H1 (cell line): ENCODE results near the gene RAB11A. TPM values are rescaled to one million over a fixed set of nuclear protein-coding genes. Genes with fewer than 3 reads are reported as not detected.

Experiments
- CTCF ChIA-PET: fragments of 300-600 bp; sonication (Branson Sonifier 250); formaldehyde crosslinking; loops from one replicate; lab custom pipeline; 2021; ENCODE audit not compliant: partially characterized antibody; lab: Charles Lee
- POLR2A ChIA-PET: fragments of 300-600 bp; sonication (Branson Sonifier 250); formaldehyde crosslinking; loops from one replicate; lab custom pipeline; 2021; ENCODE audit warnings: inconsistent platforms; ENCODE audit not compliant: partially characterized antibody; lab: Charles Lee
- DNase-seq, 2 experiments: peaks; one replicate each; pipeline versions ENCODE4 v3.0.0 to v3.0.0-alpha.2; 2010 to 2022; ENCODE audit warnings: low spot score in 2 of 2, low read depth in 1 of 2, mixed read lengths in 1 of 2
- FAIRE-seq: peaks from 2 replicates; lab custom pipeline; 2011; peaks lifted over from hg19 to GRCh38; lab: Jason Lieb, UNC
- H2AFZ ChIP-seq: 2 replicates; pipeline ENCODE4 v1.8.1; 2012; ENCODE audit warnings: low read length, inconsistent platforms
- H2AK5ac ChIP-seq: 2 replicates; pipeline ENCODE4 v1.6.1; 2013; ENCODE audit warnings: low read depth, low read length
- H2BK120ac ChIP-seq: replicated peaks from 2 replicates; pipeline ENCODE3; 2013; ENCODE audit warnings: low read depth, low read length, inconsistent platforms
- H2BK12ac ChIP-seq: 2 replicates; pipeline ENCODE4 v1.6.1; 2013; ENCODE audit warnings: low read depth, low read length
- H2BK15ac ChIP-seq: 2 replicates; pipeline ENCODE4 v1.6.1; 2013; ENCODE audit warnings: low read length
- H2BK20ac ChIP-seq: 2 replicates; pipeline ENCODE4 v1.6.1; 2013; ENCODE audit warnings: low read length
- H2BK5ac ChIP-seq: 2 replicates; pipeline ENCODE4 v1.6.1; 2013; ENCODE audit warnings: low read depth, low read length
- H3K14ac ChIP-seq: 2 replicates; pipeline ENCODE4 v1.6.1; 2013; ENCODE audit warnings: inconsistent platforms; ENCODE audit not compliant: insufficient read length
- H3K18ac ChIP-seq: 2 replicates; pipeline ENCODE4 v1.6.1; 2013; ENCODE audit warnings: low read length; ENCODE audit errors: extremely low read depth
- H3K23ac ChIP-seq: 2 replicates; pipeline ENCODE4 v1.6.1; 2013; ENCODE audit warnings: inconsistent platforms; ENCODE audit not compliant: insufficient read length
- H3K23me2 ChIP-seq: 2 replicates; pipeline ENCODE4 v1.6.1; 2013; ENCODE audit warnings: low read depth, low read length
- H3K27ac ChIP-seq: 2 replicates; pipeline ENCODE4 v1.6.1; 2011; ENCODE audit warnings: low read depth, low read length, inconsistent platforms
- H3K27me3 ChIP-seq, 4 experiments: replicated peaks in 1 of 4; 1 replicate in 1 of 4; 2 replicates in 3 of 4; pipeline versions ENCODE4 v1.6.1 to v1.8.1; 2011 to 2013; ENCODE audit warnings: low read length in 3 of 4, mild to moderate bottlenecking in 3 of 4, inconsistent platforms in 2 of 4, mixed read lengths in 2 of 4, moderate library complexity in 1 of 4; ENCODE audit not compliant: control insufficient read depth in 3 of 4, insufficient read depth in 3 of 4; ENCODE audit errors: extremely low read depth in 1 of 4
- H3K36me3 ChIP-seq, 4 experiments: 2 replicates each; pipeline versions ENCODE4 v1.6.1 to v1.8.1; 2011 to 2013; ENCODE audit warnings: mild to moderate bottlenecking in 4 of 4, low read length in 3 of 4, moderate library complexity in 2 of 4, control low read depth in 1 of 4, inconsistent platforms in 1 of 4; ENCODE audit not compliant: insufficient read depth in 4 of 4, control insufficient read depth in 2 of 4
- H3K4ac ChIP-seq: replicated peaks from 2 replicates; pipeline ENCODE3; 2013; ENCODE audit warnings: low read length, low read depth, mixed read lengths, inconsistent platforms; ENCODE audit not compliant: insufficient read length
- H3K4me1 ChIP-seq, 4 experiments: replicated peaks in 1 of 4; 1 replicate in 1 of 4; 2 replicates in 3 of 4; pipeline versions ENCODE4 v1.6.1 to v1.8.1; 2011 to 2013; ENCODE audit warnings: low read length in 3 of 4, inconsistent platforms in 2 of 4, mixed read lengths in 1 of 4; ENCODE audit not compliant: insufficient read depth in 4 of 4, control insufficient read depth in 3 of 4
- H3K4me2 ChIP-seq, 2 experiments: 2 replicates each; pipeline versions ENCODE4 v1.6.1 to v1.8.1; 2011 to 2013; ENCODE audit warnings: low read depth in 2 of 2, low read length in 2 of 2, control low read depth in 1 of 2, inconsistent platforms in 1 of 2, mild to moderate bottlenecking in 1 of 2; ENCODE audit not compliant: insufficient read depth in 1 of 2
- H3K4me3 ChIP-seq, 4 experiments: fragments of 200-600, 300-600 bp in 1 of 4; sonication (generic), shearing (Covaris generic), sonication (Bioruptor Twin) in 1 of 4; 2 replicates each; pipeline versions ENCODE4 v1.5.1 to v1.8.1; 2011 to 2016; ENCODE audit warnings: low read length in 4 of 4, low read depth in 3 of 4, control low read depth in 2 of 4, inconsistent platforms in 2 of 4, mild to moderate bottlenecking in 2 of 4, mixed read lengths in 1 of 4, moderate library complexity in 1 of 4; ENCODE audit not compliant: insufficient read depth in 2 of 4; ENCODE audit errors: extremely low read depth in 1 of 4
- H3K56ac ChIP-seq: replicated peaks from 2 replicates; pipeline ENCODE3; 2013; ENCODE audit warnings: low read depth, mild to moderate bottlenecking, mixed read lengths, low read length, inconsistent platforms; ENCODE audit not compliant: insufficient read length
- H3K79me1 ChIP-seq: 2 replicates; pipeline ENCODE4 v1.6.1; 2013; ENCODE audit warnings: low read depth, low read length, control low read depth
- H3K79me2 ChIP-seq, 2 experiments: 2 replicates each; pipeline versions ENCODE4 v1.6.1 to v1.8.1; 2012 to 2013; ENCODE audit warnings: low read length in 2 of 2, mild to moderate bottlenecking in 2 of 2, inconsistent platforms in 1 of 2; ENCODE audit not compliant: insufficient read depth in 2 of 2, control insufficient read depth in 1 of 2
- H3K9ac ChIP-seq, 4 experiments: replicated peaks in 1 of 4; 1 replicate in 1 of 4; 2 replicates in 3 of 4; pipeline versions ENCODE4 v1.6.1 to v1.8.1; 2011 to 2013; ENCODE audit warnings: low read depth in 3 of 4, low read length in 3 of 4, control low read depth in 2 of 4, mild to moderate bottlenecking in 2 of 4, moderate library complexity in 2 of 4, inconsistent platforms in 1 of 4; ENCODE audit errors: extremely low read depth in 1 of 4
- H3K9me3 ChIP-seq, 2 experiments: 2 replicates each; pipeline versions ENCODE4 v1.6.1 to v1.8.1; 2012 to 2013; ENCODE audit warnings: mild to moderate bottlenecking in 2 of 2, moderate library complexity in 2 of 2, control low read depth in 1 of 2, inconsistent platforms in 1 of 2, low read depth in 1 of 2, low read length in 1 of 2, mixed read lengths in 1 of 2; ENCODE audit not compliant: insufficient read depth in 2 of 2
- H4K20me1 ChIP-seq, 2 experiments: replicated peaks in 1 of 2; 2 replicates each; pipeline versions ENCODE3 to v1.8.1; 2011 to 2013; ENCODE audit warnings: inconsistent platforms in 2 of 2, low read length in 2 of 2, mild to moderate bottlenecking in 1 of 2; ENCODE audit not compliant: insufficient read depth in 2 of 2, control insufficient read depth in 1 of 2
- H4K5ac ChIP-seq: 2 replicates; pipeline ENCODE4 v1.6.1; 2013; ENCODE audit warnings: low read length, low read depth, mixed read lengths, inconsistent platforms; ENCODE audit not compliant: insufficient read length
- H4K8ac ChIP-seq: 2 replicates; pipeline ENCODE4 v1.8.0; 2013; ENCODE audit warnings: mild to moderate bottlenecking, moderate library complexity, low read length, inconsistent platforms; ENCODE audit not compliant: insufficient read depth; ENCODE audit errors: extremely low read depth
- H4K91ac ChIP-seq: replicated peaks from 2 replicates; pipeline ENCODE3; 2013; ENCODE audit warnings: low read length, mixed read lengths, inconsistent platforms; ENCODE audit not compliant: insufficient read length
- GTF2F1 ChIP-seq: IDR thresholded peaks from 2 replicates; pipeline ENCODE4 v1.6.1; 2012; ENCODE audit warnings: low read depth, low read length, improper control_type of control experiment, borderline replicate concordance
- WGBS, 2 experiments: shearing (Covaris generic) in 1 of 2; methylation state at CpG; one replicate each; pipeline versions ENCODE4 v1.1.6 to v1.1.7; 2013 to 2015; ENCODE audit warnings: low lambda C conversion rate in 2 of 2, mixed read lengths in 2 of 2, inconsistent platforms in 1 of 2, low coverage in 1 of 2, missing lambda C conversion rate in 1 of 2; ENCODE audit not compliant: insufficient replicate concordance in 2 of 2, insufficient coverage in 1 of 2, insufficient read length in 1 of 2; ENCODE audit errors: extremely low coverage in 1 of 2, missing lambda C conversion rate in 1 of 2; 5-methylcytosine and 5-hydroxymethylcytosine counted together
- polyA plus RNA-seq, 7 experiments: library from polyadenylated mRNA; depleted of rRNA in 3 of 7; stranded (reverse) in 5 of 7; unstranded in 2 of 7; fragments of >200 nt in 5 of 7; fragments of 200-250 nt in 2 of 7; gene quantifications; 1 replicate in 5 of 7; 2 replicates in 1 of 7; 4 replicates in 1 of 7; pipeline versions ENCODE4 v1.2.1 to v1.2.3, GENCODE V29; 2011 to 2013; ENCODE audit warnings: missing spikeins in 2 of 7, mixed read lengths in 2 of 7
- total RNA-seq: library from RNA; stranded (reverse); fragmentation: NEBNext Ultra II Directional; extraction: Animal tissue kit (Norgen Biotek cat#: 25700); gene quantifications from 2 replicates; pipeline ENCODE4 v1.2.1, GENCODE V29; 2021

RAB11A gene
- total and polyA plus RNA-seq, 2 of the 8 experiments (the other 6 are each of a cell fraction or from before 2014, with no cell fraction given) = 211 to 254 TPM

DNA sequence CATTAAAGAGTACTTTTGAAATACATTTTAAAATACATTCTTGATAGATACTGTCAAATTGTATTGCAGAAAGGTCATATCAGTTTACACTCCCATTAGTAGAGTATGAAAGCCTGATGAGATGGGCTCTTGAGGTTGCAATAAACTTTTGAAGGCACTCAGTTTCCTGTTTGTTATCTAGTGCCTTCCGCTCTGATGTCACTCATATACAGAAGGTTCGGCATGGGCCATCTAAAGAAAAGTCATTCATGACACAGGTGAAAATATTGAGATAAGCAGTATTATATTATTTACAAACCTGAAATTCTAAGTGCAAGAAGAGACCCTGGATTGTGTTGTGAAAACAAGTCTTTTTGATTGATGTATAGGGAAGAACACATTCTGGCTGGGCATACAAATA, 40.7 kb upstream of the RAB11A start:
- Histone ChIP-seq H3K79me2 (no peaks in the 10 kb centered on the region), H3K23ac (no peak overlapping the region), H4K20me1 (no peaks in the 10 kb centered on the region), H2AK5ac (no peak overlapping the region), H3K4ac (no peak overlapping the region), H4K5ac (no peak overlapping the region), H3K9me3 (no peaks in the 10 kb centered on the region), H3K4me1 (peaks cover 0 to 15% (median 7%) of the 10 kb centered on the region in 4 experiments; a peak in 4 of 7 replicates), H4K8ac (no peak overlapping the region), H3K36me3 (no peaks in the 10 kb centered on the region), H2BK120ac (no peak overlapping the region), H3K4me3 (no peak overlapping the region), H3K4me2 (no peak overlapping the region), H2BK20ac (no peak overlapping the region), H3K79me1 (no peaks in the 10 kb centered on the region), H2AFZ (no peak overlapping the region; the same call in 1 of the 2 replicates), H3K14ac (no peak overlapping the region), H4K91ac (no peak overlapping the region), H3K18ac (no peak overlapping the region), H3K27ac (no peak overlapping the region), H3K23me2 (no peaks in the 10 kb centered on the region; the same call in 1 of the 2 replicates), H2BK12ac (no peak overlapping the region), H3K56ac (no peak overlapping the region), H3K27me3 (no peaks in the 10 kb centered on the region), H2BK5ac (no peak overlapping the region), H3K9ac (no peak overlapping the region), H2BK15ac (no peak overlapping the region)
- DNase-seq (no peak), FAIRE-seq (no peak)
- no peak for TF ChIP-seq GTF2F1
- 91% methylated on average over 2 of the region's 2 CpGs; no CpG with 5 or more reads in 1 of the 2 experiments for WGBS, 2 experiments
- ChIA-PET POLR2A (no interaction called here), CTCF (interaction anchor here (0.8 to 1.9 kb wide), 10 partner anchors 9 to 233 kb away, joined by 3 to 8 read pairs (median 4); partner anchors contain the start of gene INTS14)
